HFFc6 (cell line): Measurements from ENCODE around the gene MECR. TPM values are rescaled to one million over a fixed set of nuclear protein-coding genes. Genes with fewer than 3 reads are reported as not detected.

Experiments
- DNase-seq: peaks from one replicate; pipeline ENCODE4 v3.0.0-alpha.2; 2018
- H3K27ac Mint-ChIP-seq: 2 replicates; pipeline ENCODE4 v1.8.0; 2020; ENCODE audit warnings: mild to moderate bottlenecking, mixed read lengths
- H3K27me3 Mint-ChIP-seq: 2 replicates; pipeline ENCODE4 v1.8.0; 2021; ENCODE audit warnings: mild to moderate bottlenecking, moderate library complexity, mixed read lengths; ENCODE audit not compliant: insufficient read depth
- H3K36me3 Mint-ChIP-seq: 2 replicates; pipeline ENCODE4 v1.8.0; 2021; ENCODE audit warnings: low read depth, mixed read lengths
- H3K4me1 Mint-ChIP-seq: 2 replicates; pipeline ENCODE4 v1.8.0; 2020; ENCODE audit warnings: low read depth, mixed read lengths
- H3K4me3 Mint-ChIP-seq: 2 replicates; pipeline ENCODE4 v1.8.0; 2020; ENCODE audit warnings: mild to moderate bottlenecking, moderate library complexity, mixed read lengths
- H3K9me3 Mint-ChIP-seq: 2 replicates; pipeline ENCODE4 v1.8.0; 2020; ENCODE audit warnings: mild to moderate bottlenecking, mixed read lengths
- long read RNA-seq: library from polyadenylated mRNA; unstranded; transcript quantifications from one replicate; pipeline ENCODE4 v2.0.0, GENCODE V29; 2019
- total RNA-seq, 6 experiments: library from RNA; stranded (reverse); fragmentation: NEBNext Ultra II Directional; extraction: Animal tissue kit (Norgen Biotek cat#: 25700); gene quantifications; 2 replicates in 1 of 6; 3 replicates in 5 of 6; pipeline ENCODE4 v1.2.3, GENCODE V29; 2021
- TF ChIP-seq, protein P1 (sequence below): fragments of 200-600 bp; sonication (generic); IDR thresholded peaks from 2 replicates; pipeline ENCODE4 v1.5.0; 2021; ENCODE audit warnings: antibody characterized with exemption, mild to moderate bottlenecking

The MECR gene, protein sequence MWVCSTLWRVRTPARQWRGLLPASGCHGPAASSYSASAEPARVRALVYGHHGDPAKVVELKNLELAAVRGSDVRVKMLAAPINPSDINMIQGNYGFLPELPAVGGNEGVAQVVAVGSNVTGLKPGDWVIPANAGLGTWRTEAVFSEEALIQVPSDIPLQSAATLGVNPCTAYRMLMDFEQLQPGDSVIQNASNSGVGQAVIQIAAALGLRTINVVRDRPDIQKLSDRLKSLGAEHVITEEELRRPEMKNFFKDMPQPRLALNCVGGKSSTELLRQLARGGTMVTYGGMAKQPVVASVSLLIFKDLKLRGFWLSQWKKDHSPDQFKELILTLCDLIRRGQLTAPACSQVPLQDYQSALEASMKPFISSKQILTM
- total RNA-seq: 10 to 100 TPM; 20.5 to 27.1 (median 21.9) TPM
- long read RNA-seq, transcript MECR-201 (10 exons, 1,353 nt): major isoform, 17 of 32 reads
- long read RNA-seq, partial matches to known transcripts: 1 of 32 reads
- long read RNA-seq, other reads (novel, unspliced or antisense): 10 of 32 reads

- H3K27me3 Mint-ChIP-seq: peaks cover 2% of the 10 kb centered on the region
- H3K27ac Mint-ChIP-seq: peak within 1 kb of the TSS; percentile 82
- H3K4me1 Mint-ChIP-seq: peaks cover 29% of the 10 kb centered on the region
- peak; percentile 87 for DNase-seq
- peak within 1 kb of the TSS; percentile 94 for H3K4me3 Mint-ChIP-seq
- no peaks in the 10 kb centered on the region for H3K9me3 Mint-ChIP-seq
- H3K36me3 Mint-ChIP-seq: no peaks in the 10 kb centered on the region
- TF ChIP-seq, protein P1, sequence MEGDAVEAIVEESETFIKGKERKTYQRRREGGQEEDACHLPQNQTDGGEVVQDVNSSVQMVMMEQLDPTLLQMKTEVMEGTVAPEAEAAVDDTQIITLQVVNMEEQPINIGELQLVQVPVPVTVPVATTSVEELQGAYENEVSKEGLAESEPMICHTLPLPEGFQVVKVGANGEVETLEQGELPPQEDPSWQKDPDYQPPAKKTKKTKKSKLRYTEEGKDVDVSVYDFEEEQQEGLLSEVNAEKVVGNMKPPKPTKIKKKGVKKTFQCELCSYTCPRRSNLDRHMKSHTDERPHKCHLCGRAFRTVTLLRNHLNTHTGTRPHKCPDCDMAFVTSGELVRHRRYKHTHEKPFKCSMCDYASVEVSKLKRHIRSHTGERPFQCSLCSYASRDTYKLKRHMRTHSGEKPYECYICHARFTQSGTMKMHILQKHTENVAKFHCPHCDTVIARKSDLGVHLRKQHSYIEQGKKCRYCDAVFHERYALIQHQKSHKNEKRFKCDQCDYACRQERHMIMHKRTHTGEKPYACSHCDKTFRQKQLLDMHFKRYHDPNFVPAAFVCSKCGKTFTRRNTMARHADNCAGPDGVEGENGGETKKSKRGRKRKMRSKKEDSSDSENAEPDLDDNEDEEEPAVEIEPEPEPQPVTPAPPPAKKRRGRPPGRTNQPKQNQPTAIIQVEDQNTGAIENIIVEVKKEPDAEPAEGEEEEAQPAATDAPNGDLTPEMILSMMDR: peak; percentile 45; the same call in 1 of the 2 replicates
Measured at GRCh38 chr1:29230553-29231378, at the start of gene MECR. MECR (minus strand) TSS chr1:29230934; CDS start chr1:29230906, 28 bp downstream.

GRCh38 chr1:29279951-29280391 is 49.2 kb upstream of the MECR start:
- H3K4me1 Mint-ChIP-seq: peaks cover 22% of the 10 kb centered on the region
- H3K27ac Mint-ChIP-seq: peak overlapping the region; percentile 66; the same call in 1 of the 2 replicates
- H3K27me3 Mint-ChIP-seq: peaks cover 3% of the 10 kb centered on the region; the same call in 1 of the 2 replicates
- H3K9me3 Mint-ChIP-seq: no peaks in the 10 kb centered on the region
- no peak for DNase-seq
- H3K36me3 Mint-ChIP-seq: peaks cover 4% of the 10 kb centered on the region; the same call in 1 of the 2 replicates
- TF ChIP-seq, protein P1: no peak
- no peak overlapping the region for H3K4me3 Mint-ChIP-seq

- TF ChIP-seq, protein P1: no peak
- Mint-ChIP-seq H3K27me3 (no peaks in the 10 kb centered on the region), H3K36me3 (peaks cover 4% of the 10 kb centered on the region; the same call in 1 of the 2 replicates), H3K4me3 (no peak overlapping the region; the same call in 1 of the 2 replicates), H3K9me3 (no peaks in the 10 kb centered on the region), H3K27ac (0 out of 2 replicates have a peak overlapping the region, but pooled peaks have one; percentile 16), H3K4me1 (peaks cover 22% of the 10 kb centered on the region)
- no peak for DNase-seq
Measured at GRCh38 chr1:29279406-29279805, 48.7 kb upstream of the MECR start.

GRCh38 chr1:29278124-29278523 is 47.4 kb upstream of the MECR start:
- TF ChIP-seq, protein P1: no peak
- peaks cover 4% of the 10 kb centered on the region; the same call in 1 of the 2 replicates for H3K36me3 Mint-ChIP-seq
- H3K4me3 Mint-ChIP-seq: no peak overlapping the region
- H3K27me3 Mint-ChIP-seq: no peaks in the 10 kb centered on the region
- no peaks in the 10 kb centered on the region for H3K9me3 Mint-ChIP-seq
- H3K27ac Mint-ChIP-seq: no peak overlapping the region
- H3K4me1 Mint-ChIP-seq: peaks cover 22% of the 10 kb centered on the region
- DNase-seq: no peak

DNA sequence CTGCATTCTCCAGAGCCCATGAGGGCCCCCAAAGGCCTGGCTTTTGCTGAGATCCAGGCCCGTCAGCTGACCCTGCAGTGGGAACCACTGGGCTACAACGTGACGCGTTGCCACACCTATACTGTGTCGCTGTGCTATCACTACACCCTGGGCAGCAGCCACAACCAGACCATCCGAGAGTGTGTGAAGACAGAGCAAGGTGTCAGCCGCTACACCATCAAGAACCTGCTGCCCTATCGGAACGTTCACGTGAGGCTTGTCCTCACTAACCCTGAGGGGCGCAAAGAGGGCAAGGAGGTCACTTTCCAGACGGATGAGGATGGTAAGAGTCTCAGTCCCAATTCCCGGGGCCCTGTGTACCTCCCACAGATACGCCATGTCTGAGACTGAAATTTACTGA is 44.7 kb upstream of the MECR start:
- TF ChIP-seq, protein P1: no peak
- Mint-ChIP-seq H3K9me3 (no peaks in the 10 kb centered on the region), H3K27me3 (no peaks in the 10 kb centered on the region), H3K27ac (no peak overlapping the region), H3K36me3 (peaks cover 4% of the 10 kb centered on the region; the same call in 1 of the 2 replicates), H3K4me3 (no peak overlapping the region), H3K4me1 (peaks cover 24% of the 10 kb centered on the region)
- DNase-seq: no peak
